Measurements from ENCODE around the gene TRPM5. TPM values are rescaled to one million over a fixed set of nuclear protein-coding genes. Genes with fewer than 3 reads are reported as not detected.

Gene TRPM5
- total RNA-seq, 8 experiments from 2014 or later = 0.05 to 0.23 (median 0.15) TPM; not detected in 2

- Histone ChIP-seq H3K4me3 (no peak overlapping the region), H3K27ac (no peak overlapping the region), H3K4me1 (replicated peaks in 1 of 2) (no peaks in the 10 kb centered on the region)
- WGBS, 10 experiments = 33 to 100% (median 63%) methylated on average over 1 to 7 of the region's 15 CpGs; no CpG with 5 or more reads in 4 of the 10 experiments
- in situ Hi-C loops (cut with MboI; ENCODE audit: low pct_unique_long_range_greater_than_20kb in 2 of 9, low sequenced_read_pairs in 9 of 9, unreplicated experiment in 9 of 9) = loop anchor here in 2 of 9 experiments (25.0 kb wide), 2 partner anchors 259 to 441 kb away; partner anchors contain the start of gene CDKN1C (in 1 of the 2)
- no peak for ATAC-seq (replicated peaks in 6 of 8)
These were observed 2.4 kb upstream of the TRPM5 start for GRCh38 chr11:2446590-2447252.

- no peak for ATAC-seq (replicated peaks in 6 of 8)
- in situ Hi-C loops (cut with MboI; ENCODE audit: low pct_unique_long_range_greater_than_20kb in 2 of 9, low sequenced_read_pairs in 9 of 9, unreplicated experiment in 9 of 9) = loop anchor here in 2 of 9 experiments (25.0 kb wide), 2 partner anchors 259 to 441 kb away; partner anchors contain the start of gene CDKN1C (in 1 of the 2)
- H3K4me3 ChIP-seq = no peak overlapping the region
- H3K4me1 ChIP-seq (replicated peaks in 1 of 2) = no peaks in the 10 kb centered on the region
- H3K27ac ChIP-seq = no peak overlapping the region
- 20 to 100% methylated on average over 1 of the region's 23 CpGs; no CpG with 5 or more reads in 8 of the 10 experiments for WGBS, 10 experiments
These were observed 1.6 kb upstream of the TRPM5 start for GRCh38 chr11:2445746-2446551.

GRCh38 chr11:2444821-2445745 lies 769 bp upstream of the TRPM5 start, which contains the start of gene KCNQ1:
Gene KCNQ1 (plus strand): TSS chr11:2445008. CDS start chr11:2445099, 91 bp downstream.
- WGBS, 10 experiments = 0 to 17% (median 10%) methylated on average over 2 to 6 of the region's 116 CpGs; no CpG with 5 or more reads in 7 of the 10 experiments
- in situ Hi-C loops (cut with MboI; ENCODE audit: low pct_unique_long_range_greater_than_20kb in 2 of 9, low sequenced_read_pairs in 9 of 9, unreplicated experiment in 9 of 9) = loop anchor here in 2 of 9 experiments (25.0 kb wide), 2 partner anchors 258 to 442 kb away; partner anchors contain the start of gene CDKN1C (in 1 of the 2)
- H3K4me1 ChIP-seq (replicated peaks in 1 of 2) = no peaks in the 10 kb centered on the region
- peak; percentile 58 to 93 (median 78) for ATAC-seq (replicated peaks in 6 of 8)
- H3K4me3 ChIP-seq = peak within 1 kb of the TSS in 4 of 5 donors; percentile 10 to 28 (median 24)
- no peak within 1 kb of the TSS for H3K27ac ChIP-seq

- WGBS, 10 experiments = 0 to 73% (median 63%) methylated on average over 1 to 6 of the region's 11 CpGs; no CpG with 5 or more reads in 5 of the 10 experiments
- in situ Hi-C loops (cut with MboI; ENCODE audit: low pct_unique_long_range_greater_than_20kb in 2 of 9, low sequenced_read_pairs in 9 of 9, unreplicated experiment in 9 of 9) = loop anchor here in 2 of 9 experiments (25.0 kb wide), 2 partner anchors 256 to 444 kb away; partner anchors contain the start of gene CDKN1C (in 1 of the 2)
- Histone ChIP-seq H3K4me1 (replicated peaks in 1 of 2) (no peaks in the 10 kb centered on the region), H3K27ac (no peak overlapping the region), H3K4me3 (no peak overlapping the region)
- ATAC-seq (replicated peaks in 6 of 8) = no peak
These were observed 908 bp downstream of the TRPM5 start for GRCh38 chr11:2443406-2443805.

GRCh38 chr11:2442589-2442988 lies 1.7 kb downstream of the TRPM5 start:
- no peaks in the 10 kb centered on the region for H3K4me1 ChIP-seq (replicated peaks in 1 of 2)
- 43 to 100% (median 93%) methylated on average over 1 to 2 of the region's 2 CpGs; no CpG with 5 or more reads in 1 of the 10 experiments for WGBS, 10 experiments
- H3K4me3 ChIP-seq = no peak overlapping the region
- in situ Hi-C loops (cut with MboI; ENCODE audit: low pct_unique_long_range_greater_than_20kb in 2 of 9, low sequenced_read_pairs in 9 of 9, unreplicated experiment in 9 of 9) = loop anchor here in 2 of 9 experiments (25.0 kb wide), 2 partner anchors 255 to 445 kb away; partner anchors contain the start of gene CDKN1C (in 1 of the 2)
- no peak for ATAC-seq (replicated peaks in 6 of 8)
- no peak overlapping the region for H3K27ac ChIP-seq

- ATAC-seq (replicated peaks in 6 of 8) = no peak
- in situ Hi-C loops (cut with MboI; ENCODE audit: low pct_unique_long_range_greater_than_20kb in 2 of 9, low sequenced_read_pairs in 9 of 9, unreplicated experiment in 9 of 9) = loop anchor here in 2 of 9 experiments (25.0 kb wide), 2 partner anchors 254 to 446 kb away; partner anchors contain the start of gene CDKN1C (in 1 of the 2)
- H3K4me1 ChIP-seq (replicated peaks in 1 of 2) = no peaks in the 10 kb centered on the region
- WGBS, 10 experiments = 40 to 80% (median 60%) methylated on average over 1 of the region's 4 CpGs; no CpG with 5 or more reads in 7 of the 10 experiments
- no peak overlapping the region for H3K27ac ChIP-seq
- no peak overlapping the region for H3K4me3 ChIP-seq
These were observed 3.1 kb downstream of the TRPM5 start for GRCh38 chr11:2441171-2441570.

- H3K4me1 ChIP-seq (replicated peaks in 1 of 2) = no peaks in the 10 kb centered on the region
These were observed 3.7 kb downstream of the TRPM5 start for GRCh38 chr11:2440646-2441045.

GRCh38 chr11:2439820-2440219 lies 4.5 kb downstream of the TRPM5 start:
- Histone ChIP-seq H3K4me3 (no peak overlapping the region), H3K4me1 (replicated peaks in 1 of 2) (no peaks in the 10 kb centered on the region), H3K27ac (no peak overlapping the region)
- WGBS, 10 experiments = 0 to 100% (median 67%) methylated on average over 1 to 3 of the region's 3 CpGs; no CpG with 5 or more reads in 2 of the 10 experiments
- in situ Hi-C loops (cut with MboI; ENCODE audit: low pct_unique_long_range_greater_than_20kb in 2 of 9, low sequenced_read_pairs in 9 of 9, unreplicated experiment in 9 of 9) = loop anchor here in 3 of 9 experiments (10.0 to 25.0 kb wide), 4 partner anchors 75 to 447 kb away; partner anchors contain the start of gene CDKN1C (in 1 of the 3)
- no peak for ATAC-seq (replicated peaks in 6 of 8)

More at GRCh38 chr11:2440646-2441045, 3.7 kb downstream of the TRPM5 start:
- no peak for ATAC-seq (replicated peaks in 6 of 8)
- Histone ChIP-seq H3K4me3 (no peak overlapping the region), H3K27ac (no peak overlapping the region)
- 17 to 87% (median 50%) methylated on average over 1 to 6 of the region's 8 CpGs; no CpG with 5 or more reads in 2 of the 10 experiments for WGBS, 10 experiments
- in situ Hi-C loops (cut with MboI; ENCODE audit: low pct_unique_long_range_greater_than_20kb in 2 of 9, low sequenced_read_pairs in 9 of 9, unreplicated experiment in 9 of 9) = loop anchor here in 2 of 9 experiments (25.0 kb wide), 2 partner anchors 253 to 447 kb away; partner anchors contain the start of gene CDKN1C (in 1 of the 2)

GRCh38 chr11:2437516-2437915 lies 6.8 kb downstream of the TRPM5 start:
- in situ Hi-C loops (cut with MboI; ENCODE audit: low pct_unique_long_range_greater_than_20kb in 2 of 9, low sequenced_read_pairs in 9 of 9, unreplicated experiment in 9 of 9) = loop anchor here in 3 of 9 experiments (10.0 to 25.0 kb wide), 4 partner anchors 77 to 450 kb away; partner anchors contain the start of gene CDKN1C (in 1 of the 3)
- ATAC-seq (replicated peaks in 6 of 8) = no peak
- 20 to 67% (median 33%) methylated on average over 1 to 2 of the region's 4 CpGs; no CpG with 5 or more reads in 5 of the 10 experiments for WGBS, 10 experiments
- Histone ChIP-seq H3K27ac (no peak overlapping the region), H3K4me3 (no peak overlapping the region), H3K4me1 (replicated peaks in 1 of 2) (no peaks in the 10 kb centered on the region)

- whole genome bisulfite sequencing, 10 experiments = 17 to 93% methylated on average over 1 to 3 of the region's 13 CpGs; no CpG with 5 or more reads in 8 of the 10 experiments
- Histone ChIP-seq H3K27ac (no peak overlapping the region), H3K4me1 (replicated peaks in 1 of 2) (no peaks in the 10 kb centered on the region), H3K4me3 (no peak overlapping the region)
- in situ Hi-C loops (cut with MboI; ENCODE audit: low pct_unique_long_range_greater_than_20kb in 2 of 9, low sequenced_read_pairs in 9 of 9, unreplicated experiment in 9 of 9) = loop anchor here in 3 of 9 experiments (10.0 to 25.0 kb wide), 4 partner anchors 78 to 451 kb away; partner anchors contain the start of gene CDKN1C (in 1 of the 3)
- no peak for ATAC-seq (replicated peaks in 6 of 8)
These were observed 7.7 kb downstream of the TRPM5 start for GRCh38 chr11:2436521-2437031.

- in situ Hi-C loops (cut with MboI; ENCODE audit: low pct_unique_long_range_greater_than_20kb in 2 of 9, low sequenced_read_pairs in 9 of 9, unreplicated experiment in 9 of 9) = loop anchor here in 3 of 9 experiments (10.0 to 25.0 kb wide), 4 partner anchors 79 to 451 kb away; partner anchors contain the start of gene CDKN1C (in 1 of the 3)
- ATAC-seq (replicated peaks in 6 of 8) = no peak
- H3K4me1 ChIP-seq (replicated peaks in 1 of 2) = no peaks in the 10 kb centered on the region
- no peak overlapping the region for H3K27ac ChIP-seq
- WGBS, 10 experiments = 59 to 90% (median 74%) methylated on average over 1 to 4 of the region's 10 CpGs; no CpG with 5 or more reads in 6 of the 10 experiments
- H3K4me3 ChIP-seq = no peak overlapping the region
These were observed 8.2 kb downstream of the TRPM5 start for GRCh38 chr11:2436013-2436520.

Data from motor neuron (in vitro differentiated cells).